Measurements from ENCODE around the gene SHF.

GRCh38 chr15:45129651-45130129, 58.1 kb downstream of the SHF start, which contains the start of the genes DUOX1 and DUOXA1:
- TF ChIP-seq CTCF (IDR thresholded peaks at IDR 0.05; ENCODE audit: borderline replicate concordance, extremely low read depth, low read length, poor library complexity, severe bottlenecking), result no peak
- TF ChIP-seq EZH2 (IDR thresholded peaks at IDR 0.05; ENCODE audit: borderline replicate concordance, low read depth, low read length, severe bottlenecking), result no peak

All from DND-41 (cell line).